Activated CD8-positive, alpha-beta memory T cell treated with anti-CD3 and anti-CD28 coated beads, Interleukin-2, amount 10 ng/mL, durations not matched to agents 7 days and 5 days (primary cell): Measurements from ENCODE around the gene GOLGA6A. TPM values are rescaled to one million over a fixed set of nuclear protein-coding genes. Genes with fewer than 3 reads are reported as not detected.

Experiments
- ATAC-seq: fragments of 150-1000 bp; cut with Tn5 transposase; one replicate; pipeline ENCODE4 v1.10.0; 2021; ENCODE audit warnings: moderate library complexity
- CTCF ChIA-PET: fragments of 350-600 bp; sonication (Branson Sonifier 250); formaldehyde crosslinking; loops from one replicate; lab custom pipeline; 2021; ENCODE audit warnings: antibody characterized with exemption; lab: Charles Lee
- DNase-seq: peaks from one replicate; pipeline ENCODE4 v3.0.0-alpha.2; 2020
- H3K27ac Mint-ChIP-seq: one replicate; pipeline ENCODE4 v1.8.0; 2021; ENCODE audit warnings: mild to moderate bottlenecking, mixed read lengths
- H3K27me3 Mint-ChIP-seq: one replicate; pipeline ENCODE4 v1.8.0; 2021; ENCODE audit warnings: mixed read lengths
- H3K36me3 Mint-ChIP-seq: one replicate; pipeline ENCODE4 v1.8.0; 2021; ENCODE audit warnings: mild to moderate bottlenecking, mixed read lengths
- H3K4me1 Mint-ChIP-seq: one replicate; pipeline ENCODE4 v1.8.0; 2021; ENCODE audit warnings: mixed read lengths
- H3K4me3 Mint-ChIP-seq: one replicate; pipeline ENCODE4 v1.8.0; 2021; ENCODE audit warnings: mild to moderate bottlenecking, moderate library complexity, mixed read lengths
- H3K9me3 Mint-ChIP-seq: one replicate; pipeline ENCODE4 v1.8.0; 2022; ENCODE audit warnings: low read depth, mixed read lengths
- total RNA-seq, 2 experiments: library from RNA; stranded (reverse); gene quantifications; one replicate each; pipeline ENCODE4 v1.2.3, GENCODE V29; 2021

Gene GOLGA6A
- total RNA-seq, 2 experiments from 2014 or later = not detected

DNA sequence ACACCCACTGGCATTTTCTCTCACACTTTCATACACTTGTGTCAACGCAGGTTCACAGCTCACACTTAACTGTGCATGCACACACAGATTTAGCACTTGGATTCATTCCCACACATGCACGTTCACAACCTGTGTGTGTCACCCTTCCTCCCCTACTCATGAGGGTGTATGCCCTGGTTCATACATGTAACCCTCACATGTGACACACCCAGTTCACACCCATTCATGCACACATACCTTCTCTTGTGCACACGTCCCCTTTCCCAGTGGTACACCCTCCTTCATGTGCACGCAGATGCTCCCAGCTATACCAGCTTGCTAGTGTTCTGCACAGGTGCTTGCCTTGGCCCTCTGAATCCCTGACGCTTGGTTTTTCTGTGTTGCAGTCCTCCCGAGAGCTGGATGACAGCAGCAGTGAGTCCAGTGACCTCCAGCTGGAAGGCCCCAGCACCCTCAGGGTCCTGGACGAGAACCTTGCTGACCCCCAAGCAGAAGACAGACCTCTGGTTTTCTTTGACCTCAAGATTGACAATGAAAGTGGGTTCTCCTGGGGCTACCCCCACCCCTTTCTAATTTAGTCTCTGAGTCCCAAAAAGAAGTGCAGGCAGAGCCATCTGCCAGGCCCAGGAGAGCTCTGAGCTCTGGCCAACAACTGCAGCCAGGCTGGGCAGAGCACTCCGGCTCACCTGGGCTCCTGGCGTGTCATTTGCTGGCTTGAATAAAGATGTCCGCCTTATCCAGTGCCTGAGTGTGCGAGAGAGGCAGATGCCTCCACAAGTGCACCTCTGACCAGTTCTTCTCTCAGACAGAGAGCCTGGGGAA is 39.5 kb downstream of the GOLGA6A start:
- no peaks in the 10 kb centered on the region for H3K9me3 Mint-ChIP-seq
- peaks cover 3% of the 10 kb centered on the region for H3K36me3 Mint-ChIP-seq
- no peak overlapping the region for H3K27ac Mint-ChIP-seq
- DNase-seq = no peak
- H3K4me1 Mint-ChIP-seq = peaks cover 5% of the 10 kb centered on the region
- CTCF ChIA-PET = interaction anchor here (1.4 to 14.2 kb wide), 2 partner anchors 61 to 73 kb away, joined by 4 to 174 read pairs; no protein-coding TSS in a partner anchor
- H3K4me3 Mint-ChIP-seq = no peak overlapping the region
- no peak for ATAC-seq
- H3K27me3 Mint-ChIP-seq = no peaks in the 10 kb centered on the region

DNA sequence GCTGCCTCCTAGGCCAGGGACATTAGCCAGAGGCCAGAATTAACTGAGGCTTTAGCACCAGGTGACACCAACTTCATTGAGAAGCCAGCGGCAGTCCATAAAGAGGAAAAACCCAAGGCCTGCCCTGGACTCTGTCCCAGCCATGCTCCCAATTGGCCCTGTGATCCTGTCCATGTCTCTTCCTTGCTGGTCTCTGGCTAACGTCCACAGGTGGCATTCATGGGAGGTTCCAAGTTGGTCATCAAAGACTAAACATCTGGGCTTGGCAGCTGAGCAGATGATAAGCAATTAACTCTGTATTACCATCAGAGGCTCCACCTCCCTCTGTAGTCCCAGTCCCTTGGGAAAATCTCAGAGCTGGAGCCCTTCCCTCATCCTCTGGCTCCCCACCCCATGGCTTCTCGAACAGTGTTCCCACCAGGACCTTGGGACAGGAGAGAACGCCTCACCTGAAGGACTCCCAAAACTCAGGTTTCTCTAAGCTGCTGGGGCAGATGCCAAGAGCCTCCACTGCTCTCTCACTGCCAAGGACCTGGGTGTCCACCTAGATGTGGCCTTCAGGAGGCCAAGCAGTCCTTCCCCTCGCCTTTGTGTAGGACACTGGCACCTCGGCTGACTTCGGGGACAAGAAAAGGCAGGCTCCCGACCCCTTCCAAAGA is 40.4 kb downstream of the GOLGA6A start:
- H3K27me3 Mint-ChIP-seq = no peaks in the 10 kb centered on the region
- H3K9me3 Mint-ChIP-seq = no peaks in the 10 kb centered on the region
- CTCF ChIA-PET = interaction anchor here (3.8 to 14.2 kb wide), 2 partner anchors 69 to 72 kb away, joined by 9 to 174 read pairs; no protein-coding TSS in a partner anchor
- ATAC-seq (no peak), DNase-seq (no peak)
- no peak overlapping the region for H3K27ac Mint-ChIP-seq
- H3K36me3 Mint-ChIP-seq = peaks cover 9% of the 10 kb centered on the region
- no peaks in the 10 kb centered on the region for H3K4me1 Mint-ChIP-seq
- no peak overlapping the region for H3K4me3 Mint-ChIP-seq

DNA sequence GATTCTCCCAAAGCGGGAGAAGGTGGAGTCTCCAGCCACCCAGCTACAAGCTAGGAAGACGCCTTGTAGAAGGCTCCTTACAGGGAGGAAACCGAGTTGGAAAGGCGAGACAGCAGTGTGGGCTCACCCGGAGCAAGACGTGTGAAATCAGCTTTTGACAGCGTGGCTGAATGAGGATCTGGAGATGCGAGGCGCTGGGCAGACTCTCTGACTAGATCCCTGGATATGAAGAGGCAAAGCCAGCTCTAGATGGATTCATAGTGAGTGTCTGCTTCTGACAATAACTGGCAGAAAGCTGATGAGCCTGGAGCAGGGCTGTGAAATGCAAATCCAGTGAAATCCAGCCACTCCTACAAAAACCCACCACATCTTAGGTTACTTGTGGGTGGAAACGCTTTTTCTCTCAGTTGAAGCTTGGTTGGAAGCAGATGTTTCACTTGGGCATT is 41.0 kb downstream of the GOLGA6A start:
- Mint-ChIP-seq H3K4me3 (no peak overlapping the region), H3K9me3 (no peaks in the 10 kb centered on the region)
- CTCF ChIA-PET = interaction anchor here (2.0 to 3.8 kb wide), 2 partner anchors 13 to 68 kb away, joined by 9 read pairs; no protein-coding TSS in a partner anchor

DNA sequence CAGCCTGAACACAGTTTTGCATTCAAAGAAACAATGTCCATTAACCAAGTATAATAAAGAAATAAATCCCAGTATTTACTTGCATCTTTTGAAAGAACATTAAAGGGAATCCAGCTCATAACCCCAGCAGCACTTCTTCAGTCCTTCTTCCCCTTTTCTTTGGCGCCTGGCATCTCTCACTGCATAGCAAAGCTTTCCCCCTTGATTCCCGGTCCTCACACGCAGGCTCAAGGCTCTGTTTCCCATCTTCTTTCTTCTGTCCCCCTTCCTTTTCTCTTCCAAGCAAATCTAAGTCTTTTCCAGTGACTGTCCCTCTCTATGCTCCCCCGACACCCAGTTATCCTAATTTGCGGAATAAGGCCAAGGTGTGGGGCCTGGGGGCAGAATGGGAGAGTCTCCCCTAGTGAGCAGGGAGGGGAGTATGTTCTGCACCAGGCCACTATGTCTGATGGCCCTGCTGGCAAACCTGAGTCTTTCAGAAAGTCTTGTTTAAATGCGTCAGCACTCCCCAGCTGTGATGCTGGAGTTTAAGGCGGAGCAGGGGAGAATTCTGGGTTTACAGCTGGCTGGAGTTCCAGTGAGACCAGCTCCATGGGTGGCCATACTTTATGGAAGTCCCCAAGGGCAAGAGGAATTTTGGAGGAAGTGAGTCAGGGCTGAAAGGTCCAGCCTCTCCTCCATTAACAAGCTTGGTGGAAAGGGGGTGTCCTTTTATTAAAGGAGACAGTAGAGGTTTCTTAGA is 42.1 kb downstream of the GOLGA6A start:
- H3K27me3 Mint-ChIP-seq = no peaks in the 10 kb centered on the region
- H3K4me1 Mint-ChIP-seq = no peaks in the 10 kb centered on the region
- DNase-seq = no peak
- no peak for ATAC-seq
- no peaks in the 10 kb centered on the region for H3K9me3 Mint-ChIP-seq
- H3K36me3 Mint-ChIP-seq = peaks cover 20% of the 10 kb centered on the region
- H3K27ac Mint-ChIP-seq = no peak overlapping the region
- H3K4me3 Mint-ChIP-seq = no peak overlapping the region
- CTCF ChIA-PET = interaction anchor here (2.0 to 4.5 kb wide), 3 partner anchors 8 to 67 kb away, joined by 9 to 29 read pairs (median 9); no protein-coding TSS in a partner anchor

More for the DNA sequence above, 41.0 kb downstream of the GOLGA6A start:
- H3K36me3 Mint-ChIP-seq = peaks cover 15% of the 10 kb centered on the region
- no peak for ATAC-seq
- H3K4me1 Mint-ChIP-seq = no peaks in the 10 kb centered on the region
- H3K27ac Mint-ChIP-seq = peak overlapping the region; percentile 16
- no peaks in the 10 kb centered on the region for H3K27me3 Mint-ChIP-seq
- DNase-seq = no peak

DNA sequence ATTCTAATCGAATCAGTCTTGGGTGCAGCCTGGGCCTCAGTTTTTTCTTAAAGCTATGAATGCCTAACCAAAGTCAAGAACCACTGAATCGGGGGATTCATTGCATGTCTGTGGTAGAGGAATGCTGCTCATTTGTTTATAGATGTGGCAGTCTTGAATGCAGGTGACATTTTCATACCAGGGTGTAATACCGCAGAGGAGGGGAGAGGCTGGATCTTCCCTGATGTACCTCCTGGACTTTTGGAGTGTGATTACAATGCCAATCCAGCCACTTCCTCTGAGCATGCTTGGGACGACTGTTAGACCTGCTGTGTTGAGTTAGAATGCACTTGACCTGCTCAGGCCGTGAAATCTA is 42.7 kb downstream of the GOLGA6A start:
- H3K4me3 Mint-ChIP-seq = no peak overlapping the region
- H3K4me1 Mint-ChIP-seq = no peaks in the 10 kb centered on the region
- ATAC-seq (no peak), DNase-seq (no peak)
- H3K27ac Mint-ChIP-seq = no peak overlapping the region
- H3K27me3 Mint-ChIP-seq = no peaks in the 10 kb centered on the region
- CTCF ChIA-PET = interaction anchor here (2.0 to 4.5 kb wide), 3 partner anchors 8 to 66 kb away, joined by 9 to 29 read pairs (median 9); no protein-coding TSS in a partner anchor
- no peaks in the 10 kb centered on the region for H3K9me3 Mint-ChIP-seq
- peaks cover 21% of the 10 kb centered on the region for H3K36me3 Mint-ChIP-seq

DNA sequence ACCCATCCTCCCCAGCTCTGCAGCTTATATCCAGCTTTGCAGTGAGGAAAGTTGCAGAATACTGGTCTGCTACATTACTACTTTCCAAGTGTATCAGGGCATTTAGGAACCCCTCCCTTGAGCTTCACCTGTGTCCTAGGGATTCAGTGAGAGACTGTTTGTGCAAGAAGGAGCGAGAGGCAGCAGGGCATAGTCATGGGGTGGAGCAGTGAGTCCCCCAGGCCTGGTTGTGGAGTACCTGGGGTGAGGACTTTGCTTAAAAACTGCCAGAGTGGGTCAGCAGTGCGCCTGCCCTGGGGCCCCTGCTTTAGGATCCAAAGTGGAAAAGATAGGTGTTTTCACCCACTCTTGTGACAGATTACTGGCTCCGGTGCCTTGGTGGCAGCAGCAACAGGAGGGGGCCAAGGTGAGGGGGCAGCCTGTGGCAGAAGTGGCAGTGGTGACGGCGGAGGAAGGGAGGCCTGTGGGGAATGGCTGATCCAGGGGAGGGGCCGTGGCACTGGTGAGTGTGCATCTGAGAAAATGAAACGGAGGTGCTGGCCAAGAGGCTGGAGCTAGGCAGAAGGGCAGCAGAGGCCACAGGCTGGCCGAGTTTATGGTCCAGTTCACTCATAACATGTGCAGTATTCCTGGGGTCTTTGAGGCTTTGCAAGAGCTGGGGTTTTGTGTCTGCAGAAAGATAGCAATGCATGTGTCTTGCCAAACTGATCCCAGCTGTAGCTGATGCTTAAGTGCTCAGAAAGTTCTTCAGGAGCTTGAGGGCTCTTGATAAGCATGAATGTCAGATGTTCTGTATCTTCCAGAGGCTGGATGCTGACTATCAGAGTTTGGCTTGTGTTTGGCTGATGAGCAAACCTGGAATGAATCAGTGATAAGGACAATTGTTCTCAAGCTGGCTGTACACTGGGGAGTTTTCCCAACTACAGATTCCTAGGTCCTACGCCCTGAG is 43.4 kb downstream of the GOLGA6A start:
- no peak for DNase-seq
- no peak for ATAC-seq
- H3K36me3 Mint-ChIP-seq = peaks cover 25% of the 10 kb centered on the region
- H3K27me3 Mint-ChIP-seq = no peaks in the 10 kb centered on the region
- no peaks in the 10 kb centered on the region for H3K4me1 Mint-ChIP-seq
- no peaks in the 10 kb centered on the region for H3K9me3 Mint-ChIP-seq
- no peak overlapping the region for H3K27ac Mint-ChIP-seq
- no peak overlapping the region for H3K4me3 Mint-ChIP-seq
- CTCF ChIA-PET = interaction anchor here (0.8 to 4.5 kb wide), 5 partner anchors 9 to 88 kb away, joined by 3 to 29 read pairs (median 9); no protein-coding TSS in a partner anchor

DNA sequence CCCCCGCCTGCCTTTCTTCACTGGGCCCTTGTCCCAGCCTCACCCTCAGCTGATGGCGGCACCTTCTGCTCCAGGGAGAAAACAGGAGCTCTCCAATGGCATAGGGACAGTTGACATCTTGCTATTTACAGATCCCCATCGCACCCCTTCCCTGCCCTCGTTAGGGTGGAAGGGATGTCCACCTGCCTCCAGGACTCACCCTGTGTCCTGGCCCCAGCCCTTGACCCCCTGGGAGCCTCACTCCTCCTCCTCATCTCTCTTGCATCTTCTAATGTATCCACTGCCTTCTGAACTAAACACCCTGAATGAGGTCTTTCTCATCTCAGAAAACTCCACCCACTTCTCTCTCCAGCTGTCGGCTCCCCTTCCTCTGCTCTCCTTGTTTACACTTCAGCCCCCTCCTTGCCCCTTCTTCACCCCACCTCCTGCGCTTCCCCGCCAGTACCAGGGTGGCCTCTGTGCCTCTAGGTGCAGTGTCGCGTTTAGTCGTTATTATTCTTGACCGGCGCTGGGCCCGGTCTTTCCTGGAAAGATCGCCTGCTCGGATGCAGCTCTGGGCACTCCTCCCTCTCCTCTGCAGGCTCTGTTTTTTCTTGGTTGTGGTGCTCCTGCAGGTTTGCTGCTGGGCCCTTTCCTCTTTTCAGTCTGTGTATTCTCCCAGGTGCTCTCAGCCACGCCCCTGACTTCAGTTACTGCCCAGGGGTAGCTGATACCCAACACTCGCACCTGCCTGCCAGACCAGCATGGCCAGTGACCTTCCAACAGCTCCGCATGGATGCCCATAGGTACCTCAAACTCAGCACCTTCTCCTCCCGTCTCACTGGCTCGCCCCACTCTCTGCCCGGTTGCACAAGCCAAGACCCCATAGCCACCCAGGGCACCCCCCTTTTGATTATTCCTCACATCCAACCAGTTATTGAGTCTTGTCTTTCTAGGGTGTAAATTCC is 44.9 kb downstream of the GOLGA6A start:
- Mint-ChIP-seq H3K4me1 (no peaks in the 10 kb centered on the region), H3K36me3 (peaks cover 35% of the 10 kb centered on the region), H3K4me3 (no peak overlapping the region), H3K27ac (peak overlapping the region; percentile 37), H3K27me3 (no peaks in the 10 kb centered on the region), H3K9me3 (no peaks in the 10 kb centered on the region)
- CTCF ChIA-PET = interaction anchor here (0.8 to 4.5 kb wide), 8 partner anchors 11 to 86 kb away, joined by 3 to 29 read pairs (median 4); no protein-coding TSS in a partner anchor
- ATAC-seq = no peak
- no peak for DNase-seq

DNA sequence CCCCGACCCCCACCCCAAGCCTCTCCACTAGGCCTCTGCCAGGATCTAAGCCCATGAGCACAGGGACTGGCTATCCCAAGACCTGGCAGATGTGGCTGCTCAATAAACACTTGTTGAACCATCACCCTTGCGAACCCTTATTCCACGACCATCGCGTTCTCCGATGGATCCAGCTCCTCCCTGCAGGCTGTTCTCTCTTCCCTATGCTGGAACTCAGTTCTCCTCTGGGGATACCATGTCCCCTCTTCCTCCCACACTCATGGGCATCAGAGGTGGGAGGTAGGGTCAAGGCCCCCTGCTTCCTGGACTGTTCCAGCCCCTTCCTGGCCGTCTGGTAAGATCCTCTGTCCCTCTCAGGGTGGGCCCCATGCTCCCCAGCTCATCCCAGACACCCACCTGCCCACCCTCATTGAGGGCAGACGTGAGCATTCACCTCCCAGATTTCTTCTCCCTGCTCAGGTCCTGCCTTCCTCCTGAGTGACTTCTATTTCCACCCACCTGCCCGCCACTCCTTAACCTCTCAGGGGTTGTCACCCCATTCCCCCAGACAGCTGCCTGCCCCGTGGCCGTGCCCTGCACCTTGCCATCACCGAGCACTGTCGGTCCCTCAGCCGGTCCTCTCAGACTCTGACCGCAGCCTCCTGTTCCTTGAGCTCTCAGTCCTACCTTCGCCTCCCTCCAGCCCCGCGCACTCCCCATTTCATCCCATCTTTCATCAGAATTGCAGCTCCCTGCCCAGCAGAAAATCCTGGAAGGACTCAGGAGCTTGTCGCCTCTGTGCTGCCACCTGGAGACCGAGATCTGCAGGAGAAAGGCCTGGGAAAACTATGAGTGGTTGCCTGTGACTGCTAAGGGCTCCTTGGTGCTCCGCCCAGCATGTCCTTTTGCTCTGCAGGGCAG is 45.8 kb downstream of the GOLGA6A start:
- H3K4me1 Mint-ChIP-seq = no peaks in the 10 kb centered on the region
- H3K27me3 Mint-ChIP-seq = no peaks in the 10 kb centered on the region
- no peak for ATAC-seq
- H3K27ac Mint-ChIP-seq = no peak overlapping the region
- no peak for DNase-seq
- H3K9me3 Mint-ChIP-seq = no peaks in the 10 kb centered on the region
- CTCF ChIA-PET = interaction anchor here (1.0 to 4.5 kb wide), 5 partner anchors 12 to 85 kb away, joined by 3 to 29 read pairs (median 5); no protein-coding TSS in a partner anchor
- peaks cover 40% of the 10 kb centered on the region for H3K36me3 Mint-ChIP-seq
- H3K4me3 Mint-ChIP-seq = no peak overlapping the region

DNA sequence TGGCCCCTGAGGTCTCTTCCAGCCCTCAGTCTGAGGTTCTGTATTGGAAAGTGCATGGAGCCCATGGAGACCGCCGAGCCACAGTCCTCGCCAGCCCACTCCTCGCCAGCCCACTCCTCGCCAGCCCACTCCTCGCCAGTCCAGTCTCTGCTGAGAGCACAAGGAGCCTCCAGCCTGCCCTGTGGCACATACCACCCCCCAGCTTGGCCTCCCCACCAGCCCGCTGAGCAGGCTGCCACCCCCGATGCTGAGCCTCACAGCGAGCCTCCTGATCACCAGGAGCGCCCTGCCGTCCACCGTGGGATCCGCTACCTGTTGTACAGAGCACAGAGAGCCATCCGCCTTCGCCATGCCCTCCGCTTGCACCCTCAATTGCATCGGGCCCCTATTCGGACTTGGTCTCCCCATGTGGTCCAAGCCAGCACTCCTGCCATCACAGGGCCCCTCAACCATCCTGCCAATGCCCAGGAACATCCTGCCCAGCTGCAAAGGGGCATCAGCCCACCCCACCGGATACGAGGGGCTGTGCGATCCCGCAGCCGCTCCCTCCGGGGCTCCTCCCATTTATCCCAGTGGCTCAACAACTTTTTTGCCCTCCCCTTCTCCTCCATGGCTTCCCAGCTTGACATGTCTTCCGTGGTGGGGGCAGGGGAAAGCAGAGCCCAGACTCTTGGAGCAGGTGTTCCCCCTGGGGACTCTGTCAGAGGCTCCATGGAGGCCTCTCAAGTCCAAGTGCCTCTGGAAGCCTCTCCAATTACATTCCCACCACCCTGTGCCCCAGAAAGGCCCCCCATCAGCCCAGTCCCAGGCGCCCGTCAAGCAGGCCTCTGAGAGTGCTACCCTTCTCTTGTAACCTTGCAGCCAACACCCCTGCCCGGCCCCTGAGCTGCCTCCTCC is 47.0 kb downstream of the GOLGA6A start:
- no peak overlapping the region for H3K4me3 Mint-ChIP-seq
- H3K9me3 Mint-ChIP-seq = no peaks in the 10 kb centered on the region
- H3K27me3 Mint-ChIP-seq = no peaks in the 10 kb centered on the region
- ATAC-seq = no peak
- CTCF ChIA-PET = interaction anchor here (1.2 kb wide), 1 partner anchor 61 kb away, joined by 4 read pairs; no protein-coding TSS in a partner anchor
- peaks cover 47% of the 10 kb centered on the region for H3K36me3 Mint-ChIP-seq
- no peaks in the 10 kb centered on the region for H3K4me1 Mint-ChIP-seq
- DNase-seq = no peak
- H3K27ac Mint-ChIP-seq = no peak overlapping the region

DNA sequence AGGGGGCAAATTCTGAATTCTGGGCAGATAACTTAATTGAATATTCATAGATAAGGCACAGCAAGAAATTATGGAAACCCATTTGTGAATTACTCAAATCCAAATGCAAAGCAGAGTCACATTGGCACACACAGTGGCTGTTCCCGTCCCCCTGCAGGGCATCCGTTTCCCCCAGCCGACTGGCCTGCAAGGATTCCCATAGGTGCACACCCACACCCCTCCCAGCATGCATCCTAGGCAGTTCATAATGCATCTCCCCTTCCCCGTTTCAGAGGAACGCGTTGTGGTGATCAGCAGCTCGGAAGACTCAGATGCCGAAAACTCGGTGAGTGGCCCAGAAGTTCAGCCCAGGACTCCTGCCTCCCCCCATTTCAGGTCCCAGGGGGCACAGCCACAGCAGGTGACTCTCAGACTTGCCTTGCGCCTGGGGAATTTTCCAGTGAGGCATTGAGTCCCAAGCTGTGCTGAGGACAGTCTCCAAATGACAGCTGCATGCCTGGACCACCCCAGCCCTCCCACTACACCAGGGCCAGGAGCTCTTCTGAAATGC is 48.1 kb downstream of the GOLGA6A start:
- no peak overlapping the region for H3K4me3 Mint-ChIP-seq
- no peak for ATAC-seq
- H3K4me1 Mint-ChIP-seq = no peaks in the 10 kb centered on the region
- peaks cover 53% of the 10 kb centered on the region for H3K36me3 Mint-ChIP-seq
- CTCF ChIA-PET = no interaction called here
- H3K27me3 Mint-ChIP-seq = no peaks in the 10 kb centered on the region
- no peak for DNase-seq
- no peaks in the 10 kb centered on the region for H3K9me3 Mint-ChIP-seq
- no peak overlapping the region for H3K27ac Mint-ChIP-seq
